Transverse colon (tissue), 4 donors: Measurements from ENCODE around the gene CAST. TPM values are rescaled to one million over a fixed set of nuclear protein-coding genes. Genes with fewer than 3 reads are reported as not detected.

Experiments used
- DNase-seq: peaks from one replicate; pipeline ENCODE4 v3.0.0-alpha.2; 2019
- H3K27ac ChIP-seq, 4 donors: fragments of 200-600 bp; sonication (generic); 2 replicates each; pipeline ENCODE4 v1.5.1; 2016 to 2018; ENCODE audit warnings: inconsistent platforms in 4 of 4
- H3K27me3 ChIP-seq: fragments of 200-600 bp; sonication (generic); 2 replicates; pipeline ENCODE4 v1.5.1; 2017; ENCODE audit warnings: inconsistent platforms
- H3K36me3 ChIP-seq, 4 donors: fragments of 200-600 bp; sonication (generic); 2 replicates each; pipeline ENCODE4 v1.5.1; 2017 to 2019; ENCODE audit warnings: inconsistent platforms in 4 of 4
- H3K4me1 ChIP-seq, 4 donors: fragments of 200-600 bp; sonication (generic); 2 replicates each; pipeline ENCODE4 v1.5.1; 2017 to 2020; ENCODE audit warnings: inconsistent platforms in 4 of 4
- H3K4me3 ChIP-seq, 4 donors: fragments of 200-600 bp; sonication (generic); 1 replicate in 1 of 4; 2 replicates in 3 of 4; pipeline versions ENCODE4 v1.5.1 to v1.6.1; 2017 to 2019; ENCODE audit warnings: inconsistent platforms in 4 of 4
- H3K9me3 ChIP-seq, 2 donors: fragments of 200-600 bp; sonication (generic); 2 replicates each; pipeline ENCODE4 v1.5.1; 2017 to 2019; ENCODE audit warnings: inconsistent platforms in 2 of 2
- CTCF ChIP-seq, 5 experiments: fragments of 200-600 bp in 3 of 5; fragments of 450-650 bp in 2 of 5; sonication (generic) in 3 of 5; IDR thresholded peaks; 1 replicate in 2 of 5; 2 replicates in 3 of 5; pipeline ENCODE4 v1.5.1; 2016 to 2017; ENCODE audit warnings: antibody characterized with exemption in 5 of 5, inconsistent platforms in 3 of 5, mild to moderate bottlenecking in 2 of 5, moderate library complexity in 1 of 5
- EP300 ChIP-seq: sonication (generic); formaldehyde crosslinking; IDR thresholded peaks from one replicate; pipeline ENCODE4 v1.6.1; 2017; ENCODE audit warnings: antibody characterized with exemption, low read depth
- POLR2A ChIP-seq: fragments of 450-650 bp; IDR thresholded peaks from one replicate; pipeline ENCODE4 v1.6.1; 2016; ENCODE audit warnings: antibody characterized with exemption, mild to moderate bottlenecking, moderate library complexity
- POLR2AphosphoS5 ChIP-seq, 3 donors: sonication (generic); formaldehyde crosslinking; IDR thresholded peaks; one replicate each; pipeline ENCODE4 v1.6.1; 2016; ENCODE audit warnings: antibody characterized with exemption in 3 of 3
- WGBS, 2 donors: methylation state at CpG; one replicate each; pipeline ENCODE4 v1.1.5; 2018; ENCODE audit warnings: low coverage in 1 of 2; 5-methylcytosine and 5-hydroxymethylcytosine counted together
- in situ Hi-C, 4 donors: fragments of 200-750 bp; cut with MboI; loops; one replicate each; pipeline versions ENCODE4 v1.15.0 to v1.15.1; 2017; ENCODE audit warnings: low sequenced_read_pairs in 3 of 4, low pct_ligation_motif_present in 1 of 4, low pct_unique_long_range_greater_than_20kb in 1 of 4
- intact Hi-C: fragments of 100-400 bp; cut with DNase I; formaldehyde crosslinking; loops from one replicate; pipeline ENCODE4 v1.15.1; 2023; ENCODE audit warnings: low total_unique reads
- total RNA-seq, 4 donors: library from RNA; depleted of rRNA; stranded (reverse); fragments of >200 nt; gene quantifications; one replicate each; pipeline ENCODE4 v1.1.0, GENCODE V29; 2016

Gene CAST
- total RNA-seq, 4 donors from 2014 or later: 237 to 556 (median 335) TPM

GRCh38 chr5:96776621-96777020 lies 114.4 kb downstream of the CAST start:
- DNase-seq: no peak
- Histone ChIP-seq H3K27ac (peak overlapping the region; percentile 1 to 28 (median 20)), H3K36me3 (peaks cover 0 to 69% (median 26%) of the 10 kb centered on the region in 4 donors), H3K4me1 (peaks cover 3 to 14% (median 9%) of the 10 kb centered on the region in 4 donors), H3K9me3 (no peaks in the 10 kb centered on the region), H3K4me3 (no peak overlapping the region), H3K27me3 (no peaks in the 10 kb centered on the region)
- intact Hi-C loops (no loop called here), in situ Hi-C loops (no loop called here)
- WGBS, 2 donors: 40 to 62% methylated on average over 2 of the region's 2 CpGs
- TF ChIP-seq EP300 (no peak), POLR2AphosphoS5 (IDR thresholded peaks at IDR 0.05) (peak in 1 of 3 donors; percentile 41), POLR2A (no peak), CTCF (IDR thresholded peaks at IDR 0.05) (no peak)

- H3K9me3 ChIP-seq: no peaks in the 10 kb centered on the region
- WGBS, 2 donors: 88 to 100% methylated on average over 1 of the region's 1 CpG
- no peak for DNase-seq
- peaks cover 0 to 58% (median 21%) of the 10 kb centered on the region in 4 donors for H3K36me3 ChIP-seq
- no peaks in the 10 kb centered on the region for H3K27me3 ChIP-seq
- H3K27ac ChIP-seq: no peak overlapping the region
- H3K4me3 ChIP-seq: no peak overlapping the region
- peaks cover 3 to 15% (median 9%) of the 10 kb centered on the region in 4 donors for H3K4me1 ChIP-seq
- TF ChIP-seq POLR2A: no peak
- TF ChIP-seq POLR2AphosphoS5 (IDR thresholded peaks at IDR 0.05): no peak
- no peak for TF ChIP-seq CTCF (IDR thresholded peaks at IDR 0.05)
- TF ChIP-seq EP300: no peak
- intact Hi-C loops (no loop called here), in situ Hi-C loops (no loop called here)
Measured at GRCh38 chr5:96778409-96778808, 116.2 kb downstream of the CAST start.

DNA sequence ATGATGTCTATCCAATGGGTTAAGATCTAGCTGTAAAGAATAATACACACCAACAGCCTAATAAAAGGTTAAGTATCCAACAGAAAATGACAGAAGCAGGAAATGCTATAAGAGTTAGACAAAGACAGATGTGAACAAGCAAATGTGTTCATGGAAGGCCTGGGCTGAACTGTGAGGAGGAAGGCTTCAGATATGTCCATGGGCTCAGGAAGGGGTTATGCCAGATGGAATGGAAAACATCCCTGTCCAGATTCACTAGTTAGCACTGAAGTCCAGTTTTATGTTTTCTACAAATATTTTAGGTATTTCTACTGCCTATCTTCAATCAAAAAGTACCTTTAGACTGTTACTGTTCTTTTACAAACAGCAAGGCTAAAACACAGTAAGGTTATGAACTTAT lies 118.5 kb downstream of the CAST start:
- no peaks in the 10 kb centered on the region for H3K27me3 ChIP-seq
- peaks cover 0 to 45% (median 15%) of the 10 kb centered on the region in 4 donors for H3K36me3 ChIP-seq
- TF ChIP-seq POLR2AphosphoS5 (IDR thresholded peaks at IDR 0.05): peak in 1 of 3 donors; percentile 17
- no peak for TF ChIP-seq EP300
- TF ChIP-seq POLR2A: no peak
- H3K4me3 ChIP-seq: no peak overlapping the region
- DNase-seq: no peak
- no peaks in the 10 kb centered on the region for H3K9me3 ChIP-seq
- in situ Hi-C loops (no loop called here), intact Hi-C loops (no loop called here)
- peaks cover 3 to 15% (median 9%) of the 10 kb centered on the region in 4 donors for H3K4me1 ChIP-seq
- H3K27ac ChIP-seq: peak overlapping the region; percentile 7 to 60 (median 36)

- intact Hi-C loops: no loop called here
- 76 to 83% methylated on average over 4 of the region's 4 CpGs for WGBS, 2 donors
- peaks cover 0 to 44% (median 12%) of the 10 kb centered on the region in 4 donors for H3K36me3 ChIP-seq
- TF ChIP-seq POLR2AphosphoS5 (IDR thresholded peaks at IDR 0.05): no peak
- TF ChIP-seq EP300: no peak
- no peak for TF ChIP-seq CTCF (IDR thresholded peaks at IDR 0.05)
- no peak for TF ChIP-seq POLR2A
- H3K27ac ChIP-seq: peak overlapping the region; percentile 7 to 60 (median 36)
- in situ Hi-C loops: no loop called here
- no peaks in the 10 kb centered on the region for H3K27me3 ChIP-seq
- DNase-seq: no peak
- no peak overlapping the region for H3K4me3 ChIP-seq
- no peaks in the 10 kb centered on the region for H3K9me3 ChIP-seq
- peaks cover 3 to 15% (median 9%) of the 10 kb centered on the region in 4 donors for H3K4me1 ChIP-seq
Measured at GRCh38 chr5:96781031-96781971, 119.1 kb downstream of the CAST start.
